GM13976 (cell line): ENCODE data around the gene SOX6.
"Not testable (repeated sequence)": the region's sequence is repeated elsewhere in the genome, so short reads cannot be mapped to it uniquely, and the experiment has no call there.

Experiments used
- DNase-seq: peaks from one replicate; pipeline ENCODE4 v3.0.0; 2012; ENCODE audit warnings: low spot score
- in situ Hi-C: fragments of 300-500 bp; cut with MboI; formaldehyde crosslinking; loops from one replicate; pipeline ENCODE4 v1.12.0; 2022; ENCODE audit warnings: low sequenced_read_pairs, mixed read lengths, inconsistent platforms; ENCODE audit not compliant: unreplicated experiment
- TF ChIP-seq, protein P1 (sequence below): IDR thresholded peaks from 2 replicates; pipeline ENCODE4 v1.5.1; 2012; ENCODE audit warnings: borderline replicate concordance, mild to moderate bottlenecking; ENCODE audit not compliant: insufficient read depth; ENCODE audit errors: extremely low read depth, missing control alignments, control extremely low read depth

SOX6 gene

DNA sequence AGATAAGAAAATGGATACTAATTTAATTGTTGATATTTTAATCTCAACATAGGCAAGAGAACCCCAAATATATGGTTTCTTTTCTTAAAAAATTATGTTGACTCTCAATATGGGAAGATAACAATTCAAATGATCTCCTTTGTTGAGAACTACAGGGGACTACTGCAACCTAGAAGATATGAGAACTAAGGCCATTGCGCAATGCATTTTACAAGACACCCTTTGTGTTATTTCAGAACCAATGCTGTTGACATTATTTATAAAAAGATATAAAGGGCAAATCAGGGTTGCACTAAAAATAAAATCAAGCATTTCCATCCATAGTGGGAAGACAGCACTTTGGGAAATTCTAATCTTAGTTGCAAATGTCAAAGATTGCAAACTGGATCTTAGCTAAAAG is 322.3 kb downstream of the SOX6 start:
- in situ Hi-C loops, result no loop called here
- no peak for DNase-seq
- TF ChIP-seq, protein P1, sequence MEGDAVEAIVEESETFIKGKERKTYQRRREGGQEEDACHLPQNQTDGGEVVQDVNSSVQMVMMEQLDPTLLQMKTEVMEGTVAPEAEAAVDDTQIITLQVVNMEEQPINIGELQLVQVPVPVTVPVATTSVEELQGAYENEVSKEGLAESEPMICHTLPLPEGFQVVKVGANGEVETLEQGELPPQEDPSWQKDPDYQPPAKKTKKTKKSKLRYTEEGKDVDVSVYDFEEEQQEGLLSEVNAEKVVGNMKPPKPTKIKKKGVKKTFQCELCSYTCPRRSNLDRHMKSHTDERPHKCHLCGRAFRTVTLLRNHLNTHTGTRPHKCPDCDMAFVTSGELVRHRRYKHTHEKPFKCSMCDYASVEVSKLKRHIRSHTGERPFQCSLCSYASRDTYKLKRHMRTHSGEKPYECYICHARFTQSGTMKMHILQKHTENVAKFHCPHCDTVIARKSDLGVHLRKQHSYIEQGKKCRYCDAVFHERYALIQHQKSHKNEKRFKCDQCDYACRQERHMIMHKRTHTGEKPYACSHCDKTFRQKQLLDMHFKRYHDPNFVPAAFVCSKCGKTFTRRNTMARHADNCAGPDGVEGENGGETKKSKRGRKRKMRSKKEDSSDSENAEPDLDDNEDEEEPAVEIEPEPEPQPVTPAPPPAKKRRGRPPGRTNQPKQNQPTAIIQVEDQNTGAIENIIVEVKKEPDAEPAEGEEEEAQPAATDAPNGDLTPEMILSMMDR, result no peak

DNA sequence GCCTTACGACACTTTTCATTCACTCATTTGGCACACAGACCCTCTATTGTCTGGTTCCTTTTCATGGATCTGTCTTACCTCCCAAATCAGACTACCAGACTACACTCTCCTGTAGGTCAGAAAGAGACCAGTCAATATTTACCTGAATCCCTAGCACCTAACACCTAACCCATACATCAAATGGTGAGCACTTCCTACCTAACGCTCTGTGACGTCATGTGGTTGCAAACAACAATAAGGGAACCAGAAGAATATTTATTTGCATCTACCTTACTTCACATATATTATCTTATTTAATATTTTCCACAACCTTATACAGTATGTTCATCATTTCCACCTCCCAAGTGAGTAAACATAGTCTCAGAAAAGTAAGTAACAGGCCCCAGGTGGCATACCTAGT is 323.4 kb downstream of the SOX6 start:
- in situ Hi-C loops, result no loop called here
- TF ChIP-seq, protein P1, result no peak
- DNase-seq, result no peak

DNA sequence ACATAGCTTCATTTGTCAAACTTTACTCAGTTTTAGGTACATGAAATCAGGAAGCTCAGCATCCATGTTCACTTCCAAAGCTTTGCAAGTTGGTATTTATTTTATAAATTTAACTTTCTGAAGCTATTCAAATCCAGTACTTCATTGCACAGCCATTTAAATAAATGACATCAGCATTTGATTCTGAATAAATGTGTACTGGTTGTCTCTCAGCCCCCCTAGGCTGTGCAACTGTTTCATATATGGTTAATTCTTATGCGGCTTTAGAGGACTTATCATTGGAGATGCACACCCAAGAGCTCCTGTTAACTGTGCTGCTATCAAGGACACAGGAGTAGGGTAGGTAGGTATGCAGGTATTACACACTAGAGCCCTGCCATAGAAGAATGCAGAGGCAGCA is 325.1 kb downstream of the SOX6 start:
- TF ChIP-seq, protein P1, result no peak
- DNase-seq, result no peak
- in situ Hi-C loops, result no loop called here

DNA sequence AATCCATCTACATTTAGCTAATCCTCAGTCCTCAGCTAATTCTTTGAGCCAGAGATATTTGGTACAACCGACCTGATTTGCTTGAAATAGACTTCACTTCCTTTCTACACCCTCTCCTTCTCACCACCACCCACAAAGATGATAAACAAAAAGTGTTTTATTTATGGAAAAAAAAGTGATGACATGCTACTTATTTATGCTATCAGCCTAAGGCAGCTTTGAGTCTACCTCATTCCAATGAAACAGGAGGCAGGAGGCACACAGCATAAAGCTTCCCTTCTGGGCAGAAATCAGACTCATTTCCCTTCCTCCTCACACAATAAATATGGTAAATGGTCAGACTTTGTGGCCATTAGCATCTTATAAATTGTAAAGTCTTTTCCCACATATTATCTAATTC is 325.7 kb downstream of the SOX6 start:
- DNase-seq, result no peak
- in situ Hi-C loops, result no loop called here
- TF ChIP-seq, protein P1, result no peak

DNA sequence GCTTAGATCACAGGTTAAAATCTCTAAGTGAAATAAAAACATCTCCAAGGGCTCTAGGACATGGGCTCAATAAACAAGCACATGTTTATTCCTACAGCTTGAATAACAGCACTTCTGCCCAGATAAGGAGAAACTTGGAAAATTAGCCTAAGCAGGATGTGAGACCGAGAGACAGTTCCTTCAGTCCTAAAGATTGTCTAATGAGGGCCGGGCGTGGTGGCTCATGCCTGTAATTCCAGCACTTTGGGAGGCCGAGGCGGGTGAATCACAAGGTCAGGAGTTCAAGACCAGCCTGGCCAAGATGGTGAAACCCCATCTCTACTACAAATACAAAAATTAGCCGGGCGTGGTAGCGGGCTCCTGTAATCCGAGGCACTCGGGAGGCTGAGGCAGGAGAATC is 327.2 kb downstream of the SOX6 start:
- DNase-seq, in situ Hi-C loops: not testable (repeated sequence)

DNA sequence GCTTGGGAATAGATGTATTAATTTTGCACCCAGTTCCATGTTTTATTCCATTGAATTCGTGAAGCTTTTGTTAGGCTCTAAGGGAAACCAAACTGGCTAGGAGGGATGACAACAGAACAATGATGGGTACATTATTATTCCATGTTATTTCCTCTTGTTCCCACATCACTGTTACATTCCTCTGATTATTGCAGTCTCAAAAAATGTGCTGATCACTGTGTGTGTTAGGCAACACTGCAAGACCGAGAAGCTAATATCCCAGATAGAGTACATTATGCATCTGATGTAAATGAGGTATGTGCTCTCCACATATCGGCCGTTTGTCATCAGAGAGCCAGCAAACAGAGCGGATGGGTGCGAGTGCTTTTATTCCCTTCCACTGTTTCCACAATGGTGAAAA is 327.9 kb downstream of the SOX6 start:
- in situ Hi-C loops, result no loop called here
- DNase-seq, result no peak
- TF ChIP-seq, protein P1, result no peak

DNA sequence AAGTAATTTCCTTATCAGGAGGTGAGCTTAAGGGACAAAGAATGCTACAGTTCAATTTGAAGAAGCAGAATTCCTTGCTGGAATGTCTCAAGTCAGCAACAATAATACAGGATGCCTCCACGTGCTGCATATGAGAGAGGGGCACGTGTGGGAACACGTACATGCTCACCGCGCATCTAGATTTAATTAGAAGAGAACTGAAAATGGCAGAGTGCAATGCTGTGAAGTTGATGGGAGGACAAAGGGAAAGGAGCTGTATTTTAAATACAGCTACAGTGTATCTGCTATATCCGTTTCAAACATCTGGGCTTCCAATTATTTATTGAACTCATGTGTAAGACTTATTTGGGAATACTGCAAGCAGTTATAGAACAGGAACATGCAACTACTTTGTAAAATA is 328.7 kb downstream of the SOX6 start:
- DNase-seq, result no peak
- TF ChIP-seq, protein P1, result no peak
- in situ Hi-C loops, result no loop called here
